WERI-Rb-1 (cell line): ENCODE measurements around the gene TRAM1L1.

Source experiments
- DNase-seq: peaks from one replicate; pipeline ENCODE4 v3.0.0-alpha.2; 2020
- H3K27ac ChIP-seq: fragments of 250-450 bp; sonication (Bioruptor Pico); 2 replicates; pipeline ENCODE4 v1.5.1; 2020; ENCODE audit warnings: mild to moderate bottlenecking, moderate library complexity
- H3K27me3 ChIP-seq: fragments of 250-450 bp; sonication (Bioruptor Pico); 2 replicates; pipeline ENCODE4 v1.5.1; 2021; ENCODE audit warnings: mild to moderate bottlenecking, low read depth, moderate library complexity; ENCODE audit not compliant: insufficient read depth, severe bottlenecking
- H3K36me3 ChIP-seq: fragments of 250-450 bp; sonication (Bioruptor Pico); 2 replicates; pipeline ENCODE4 v1.5.1; 2020; ENCODE audit warnings: mild to moderate bottlenecking, moderate library complexity
- H3K4me3 ChIP-seq: 2 replicates; pipeline ENCODE4 v1.5.1; 2011; ENCODE audit warnings: low read depth, mild to moderate bottlenecking, control low read depth, low read length
- H3K9me3 ChIP-seq: fragments of 250-450 bp; sonication (Bioruptor Pico); 2 replicates; pipeline ENCODE4 v1.5.1; 2021; ENCODE audit warnings: mild to moderate bottlenecking, moderate library complexity; ENCODE audit not compliant: severe bottlenecking
- TF ChIP-seq, protein P1 (sequence below): IDR thresholded peaks from 2 replicates; pipeline ENCODE4 v1.5.1; 2011; ENCODE audit warnings: low read depth, mild to moderate bottlenecking, control low read depth, inconsistent platforms, low read length

TRAM1L1 gene

DNA sequence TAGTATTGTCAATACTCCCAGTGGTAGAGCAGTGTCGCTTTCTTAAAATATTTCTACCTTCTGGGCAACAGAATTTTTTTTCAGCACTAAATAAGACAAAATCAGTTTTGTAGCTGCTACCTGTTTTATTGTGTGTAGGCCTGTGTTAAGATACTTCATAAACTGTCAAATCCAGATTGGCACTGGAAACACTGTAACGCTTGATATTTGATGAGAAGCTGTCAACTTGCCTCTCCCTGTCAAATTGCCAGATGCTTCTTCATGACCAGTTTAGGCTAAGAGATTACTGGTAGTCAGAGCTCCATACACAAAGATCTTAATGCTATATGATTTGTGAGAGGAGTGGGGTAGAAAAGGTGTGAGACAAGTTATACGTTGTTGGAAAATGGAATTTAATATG, 17.3 kb downstream of the TRAM1L1 start:
- H3K27me3 ChIP-seq: no peaks in the 10 kb centered on the region
- H3K9me3 ChIP-seq: no peaks in the 10 kb centered on the region
- no peak overlapping the region for H3K27ac ChIP-seq
- TF ChIP-seq, protein P1, sequence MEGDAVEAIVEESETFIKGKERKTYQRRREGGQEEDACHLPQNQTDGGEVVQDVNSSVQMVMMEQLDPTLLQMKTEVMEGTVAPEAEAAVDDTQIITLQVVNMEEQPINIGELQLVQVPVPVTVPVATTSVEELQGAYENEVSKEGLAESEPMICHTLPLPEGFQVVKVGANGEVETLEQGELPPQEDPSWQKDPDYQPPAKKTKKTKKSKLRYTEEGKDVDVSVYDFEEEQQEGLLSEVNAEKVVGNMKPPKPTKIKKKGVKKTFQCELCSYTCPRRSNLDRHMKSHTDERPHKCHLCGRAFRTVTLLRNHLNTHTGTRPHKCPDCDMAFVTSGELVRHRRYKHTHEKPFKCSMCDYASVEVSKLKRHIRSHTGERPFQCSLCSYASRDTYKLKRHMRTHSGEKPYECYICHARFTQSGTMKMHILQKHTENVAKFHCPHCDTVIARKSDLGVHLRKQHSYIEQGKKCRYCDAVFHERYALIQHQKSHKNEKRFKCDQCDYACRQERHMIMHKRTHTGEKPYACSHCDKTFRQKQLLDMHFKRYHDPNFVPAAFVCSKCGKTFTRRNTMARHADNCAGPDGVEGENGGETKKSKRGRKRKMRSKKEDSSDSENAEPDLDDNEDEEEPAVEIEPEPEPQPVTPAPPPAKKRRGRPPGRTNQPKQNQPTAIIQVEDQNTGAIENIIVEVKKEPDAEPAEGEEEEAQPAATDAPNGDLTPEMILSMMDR: no peak
- H3K4me3 ChIP-seq: no peak overlapping the region
- no peak for DNase-seq
- H3K36me3 ChIP-seq: no peaks in the 10 kb centered on the region

DNA sequence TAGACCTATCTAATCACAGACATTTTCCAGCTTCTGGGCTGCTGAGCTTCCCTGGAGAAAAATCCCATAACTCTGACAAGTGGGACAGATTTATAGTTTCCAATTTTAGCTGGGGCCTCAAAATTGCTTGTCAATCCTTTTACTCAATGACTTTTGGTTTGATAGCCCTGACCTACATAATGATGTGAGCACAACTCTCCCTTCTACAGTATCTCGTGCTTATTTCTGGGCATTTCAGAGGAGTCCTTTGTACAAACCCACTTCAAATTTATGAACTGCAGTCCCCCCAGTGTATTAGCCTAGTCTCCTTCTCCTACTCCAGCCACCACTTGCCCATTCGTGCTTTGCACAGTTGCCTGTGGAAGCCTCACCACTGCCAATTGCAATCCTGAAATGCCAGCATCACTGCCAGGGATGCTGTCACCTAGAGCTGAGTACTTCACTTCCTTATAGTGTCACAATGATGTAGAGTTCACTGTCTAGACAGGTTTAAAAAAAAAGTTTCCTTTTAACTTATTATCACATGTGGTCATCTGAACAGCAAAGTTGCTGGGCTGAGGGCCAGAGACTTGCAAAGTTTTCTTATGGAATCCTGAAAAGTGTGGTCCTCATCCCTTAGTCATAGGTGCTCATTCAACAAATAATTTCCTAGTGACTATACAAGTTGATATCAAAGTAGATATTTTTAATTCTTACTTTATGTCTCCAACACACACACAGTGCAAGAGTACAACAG, 21.2 kb downstream of the TRAM1L1 start:
- no peak for DNase-seq

DNA sequence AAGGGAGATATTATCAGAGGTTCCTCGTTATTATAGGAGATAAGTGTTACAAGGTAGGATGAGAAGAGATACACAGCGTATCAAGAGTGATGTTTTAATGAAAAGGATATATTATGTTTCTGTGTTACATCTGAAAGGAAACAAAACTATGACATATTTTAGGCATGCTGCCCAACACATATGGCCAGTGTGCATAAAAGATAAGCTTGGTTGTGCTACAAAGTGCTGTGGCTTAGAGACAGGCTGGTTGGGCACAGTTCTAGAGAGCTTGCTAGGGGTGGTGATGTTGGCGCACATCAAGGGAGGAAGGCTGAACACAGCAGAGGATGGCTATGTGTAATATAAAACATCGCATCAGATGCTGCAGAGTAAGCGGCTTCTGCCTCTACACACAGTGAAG, 42.4 kb downstream of the TRAM1L1 start:
- Histone ChIP-seq H3K27ac (no peak overlapping the region), H3K36me3 (no peaks in the 10 kb centered on the region), H3K27me3 (no peaks in the 10 kb centered on the region), H3K9me3 (no peaks in the 10 kb centered on the region), H3K4me3 (no peak overlapping the region)
- TF ChIP-seq, protein P1: no peak
- no peak for DNase-seq

More for the DNA sequence above, 21.2 kb downstream of the TRAM1L1 start:
- Histone ChIP-seq H3K36me3 (no peaks in the 10 kb centered on the region), H3K9me3 (no peaks in the 10 kb centered on the region), H3K27ac (no peak overlapping the region), H3K27me3 (no peaks in the 10 kb centered on the region), H3K4me3 (no peak overlapping the region)
- TF ChIP-seq, protein P1: no peak
